IPS DF 19.7 (cell line): ENCODE results near the gene NR4A1.
"Not testable (repeated sequence)": the region's sequence is repeated elsewhere in the genome, so short reads cannot be mapped to it uniquely, and the experiment has no call there.

Experiments
- DNase-seq: peaks from one replicate; pipeline ENCODE4 v3.0.0-alpha.2; 2013; ENCODE audit warnings: low read depth, low spot score

Gene NR4A1

DNA sequence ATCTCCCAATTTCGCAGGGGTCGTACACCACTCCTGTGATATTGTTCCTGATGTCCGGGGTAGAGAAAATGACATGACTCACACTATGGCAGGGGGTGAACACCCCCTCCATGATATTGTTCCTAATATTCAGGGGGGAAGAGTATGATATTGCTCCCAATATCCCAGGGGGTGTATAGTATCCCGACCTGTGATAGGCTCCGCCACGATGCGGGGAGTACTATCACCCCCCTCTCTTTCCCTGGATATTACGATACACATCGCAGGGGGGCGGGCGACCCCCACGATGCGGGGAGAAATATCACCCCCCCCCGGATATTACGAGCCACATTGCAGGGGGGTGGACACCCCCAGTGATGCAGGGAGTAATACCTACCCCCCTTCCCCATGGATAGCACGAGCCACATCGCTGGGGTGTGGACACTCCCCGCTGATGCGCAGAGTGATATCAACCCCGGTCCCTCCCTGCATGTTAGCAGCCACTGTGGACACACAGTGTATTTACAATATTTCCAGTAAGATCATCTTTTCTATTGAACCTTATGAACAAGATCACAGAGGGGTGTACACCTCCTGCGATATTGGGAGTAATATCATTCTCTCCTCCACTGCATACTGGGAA is 45.9 kb downstream of the NR4A1 start:
- DNase-seq, result no peak

DNA sequence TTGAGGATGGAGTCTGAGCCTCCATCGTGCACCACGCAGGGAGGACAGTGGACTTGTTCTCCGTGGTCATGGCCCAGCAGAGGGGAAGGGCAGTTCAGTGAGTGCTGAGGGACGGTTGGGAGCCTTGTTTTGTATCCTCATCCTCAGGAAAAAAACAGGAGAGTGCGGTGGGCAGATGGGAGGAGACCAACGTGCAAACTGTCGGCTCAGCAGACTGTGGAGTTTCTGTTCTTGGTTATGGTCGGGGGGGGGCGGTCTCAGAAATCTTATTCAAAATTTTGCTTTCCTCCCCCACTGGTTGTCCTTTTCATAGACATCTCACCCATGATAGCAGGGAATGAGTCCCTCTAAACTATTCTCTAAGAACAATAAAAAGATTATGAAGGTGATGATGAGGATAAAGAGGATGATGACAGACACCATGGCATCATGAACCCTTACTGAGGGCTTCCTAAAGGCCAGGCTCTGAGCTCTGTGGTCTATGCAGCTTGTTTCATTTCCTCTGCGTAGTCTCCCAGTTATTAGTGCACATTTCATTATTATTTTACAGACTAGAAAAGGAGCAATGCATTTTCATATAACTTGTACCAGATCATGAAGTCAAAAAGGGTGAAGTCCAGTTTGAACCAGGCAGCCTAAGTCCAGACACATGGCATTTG is 53.3 kb downstream of the NR4A1 start:
- not testable (repeated sequence) for DNase-seq
